ENCODE results near the gene PLA2G12B. TPM values are rescaled to one million over a fixed set of nuclear protein-coding genes. Genes with fewer than 3 reads are reported as not detected.

PLA2G12B gene
- total RNA-seq, 1 experiment from 2014 or later = 16.8 TPM

DNA sequence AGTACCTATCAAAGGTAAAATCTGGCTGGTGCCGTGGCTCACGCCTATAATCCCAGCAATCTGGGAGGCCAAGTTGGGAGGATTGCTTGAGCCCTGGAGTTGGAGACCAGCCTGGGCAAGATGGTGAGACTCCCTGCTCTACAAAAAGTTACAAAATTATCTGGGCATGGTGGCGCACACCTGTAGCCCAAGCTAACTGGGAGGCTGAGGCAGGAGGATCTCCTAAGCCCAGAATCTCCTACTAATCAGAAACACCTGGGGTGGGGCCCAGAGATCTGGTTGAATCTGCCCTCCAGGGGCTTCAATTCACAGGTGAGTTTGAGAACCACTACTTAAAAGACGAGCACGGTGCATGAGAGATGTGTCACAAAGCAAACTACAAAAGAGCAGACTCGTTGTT, 2.4 kb downstream of the PLA2G12B start:
- H3K4me3 ChIP-seq (ENCODE audit: low read depth, low read length) = peak overlapping the region; percentile 0; the same call in 1 of the 2 replicates
- intact Hi-C loops (cut with micrococcal nuclease; ENCODE audit: unreplicated experiment) = no loop called here
- H3K27ac Mint-ChIP-seq (ENCODE audit: unreplicated experiment) = peak overlapping the region; percentile 91
- H3K27me3 ChIP-seq (replicated peaks; ENCODE audit: control insufficient read depth, insufficient read depth, low read length) = no peaks in the 10 kb centered on the region
- no peaks in the 10 kb centered on the region for H3K9me3 Mint-ChIP-seq (ENCODE audit: unreplicated experiment)
- CTCF ChIA-PET = no interaction called here
- H3K9me3 ChIP-seq = no peaks in the 10 kb centered on the region
- peaks cover 12% of the 10 kb centered on the region for H3K36me3 Mint-ChIP-seq (ENCODE audit: insufficient read depth, unreplicated experiment)
- POLR2A ChIA-PET = no interaction called here
- no peak for DNase-seq
- peaks cover 32% of the 10 kb centered on the region for H3K4me1 ChIP-seq
- no peaks in the 10 kb centered on the region for H3K27me3 Mint-ChIP-seq (ENCODE audit: insufficient read depth, unreplicated experiment)
- peaks cover 25% of the 10 kb centered on the region for H3K4me1 Mint-ChIP-seq (ENCODE audit: low read depth, unreplicated experiment)
- BruUV-seq (replicated peaks) = no TSS peak
- H3K4me3 Mint-ChIP-seq (ENCODE audit: unreplicated experiment) = peak overlapping the region; percentile 88
- H3K36me3 ChIP-seq (ENCODE audit: control insufficient read depth, insufficient read depth, low read length) = no peaks in the 10 kb centered on the region
- TF ChIP-seq, protein P1, sequence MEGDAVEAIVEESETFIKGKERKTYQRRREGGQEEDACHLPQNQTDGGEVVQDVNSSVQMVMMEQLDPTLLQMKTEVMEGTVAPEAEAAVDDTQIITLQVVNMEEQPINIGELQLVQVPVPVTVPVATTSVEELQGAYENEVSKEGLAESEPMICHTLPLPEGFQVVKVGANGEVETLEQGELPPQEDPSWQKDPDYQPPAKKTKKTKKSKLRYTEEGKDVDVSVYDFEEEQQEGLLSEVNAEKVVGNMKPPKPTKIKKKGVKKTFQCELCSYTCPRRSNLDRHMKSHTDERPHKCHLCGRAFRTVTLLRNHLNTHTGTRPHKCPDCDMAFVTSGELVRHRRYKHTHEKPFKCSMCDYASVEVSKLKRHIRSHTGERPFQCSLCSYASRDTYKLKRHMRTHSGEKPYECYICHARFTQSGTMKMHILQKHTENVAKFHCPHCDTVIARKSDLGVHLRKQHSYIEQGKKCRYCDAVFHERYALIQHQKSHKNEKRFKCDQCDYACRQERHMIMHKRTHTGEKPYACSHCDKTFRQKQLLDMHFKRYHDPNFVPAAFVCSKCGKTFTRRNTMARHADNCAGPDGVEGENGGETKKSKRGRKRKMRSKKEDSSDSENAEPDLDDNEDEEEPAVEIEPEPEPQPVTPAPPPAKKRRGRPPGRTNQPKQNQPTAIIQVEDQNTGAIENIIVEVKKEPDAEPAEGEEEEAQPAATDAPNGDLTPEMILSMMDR (IDR thresholded peaks at IDR 0.05; ENCODE audit: insufficient read depth in 1 of 2, low read depth in 1 of 2, low read length in 1 of 2, severe bottlenecking in 1 of 2, unreplicated experiment in 1 of 2) = no peak

DNA sequence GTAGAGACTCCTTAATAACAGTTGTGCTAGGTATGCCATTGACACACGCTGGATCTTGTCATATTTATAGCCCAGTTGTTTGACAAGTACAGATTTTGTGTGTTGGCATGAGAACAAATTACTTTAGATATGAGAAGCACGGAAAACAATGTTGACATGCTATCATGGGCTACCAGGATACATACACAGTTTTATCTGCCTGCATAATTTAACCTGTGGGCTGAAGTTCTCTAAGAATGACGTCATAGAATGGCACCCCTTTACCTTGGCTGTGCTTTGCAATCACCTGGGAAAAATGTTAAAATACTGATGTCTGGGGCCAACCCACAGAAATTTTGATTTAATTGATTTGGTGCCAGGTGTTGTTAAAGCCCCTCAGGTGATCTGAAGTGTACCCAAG, 2.8 kb downstream of the PLA2G12B start:
- Mint-ChIP-seq H3K27ac (ENCODE audit: unreplicated experiment) (no peak overlapping the region), H3K4me3 (ENCODE audit: unreplicated experiment) (no peak overlapping the region), H3K27me3 (ENCODE audit: insufficient read depth, unreplicated experiment) (no peaks in the 10 kb centered on the region), H3K4me1 (ENCODE audit: low read depth, unreplicated experiment) (peaks cover 25% of the 10 kb centered on the region), H3K36me3 (ENCODE audit: insufficient read depth, unreplicated experiment) (peaks cover 12% of the 10 kb centered on the region), H3K9me3 (ENCODE audit: unreplicated experiment) (no peaks in the 10 kb centered on the region)
- intact Hi-C loops (cut with micrococcal nuclease; ENCODE audit: unreplicated experiment) = no loop called here
- no peaks in the 10 kb centered on the region for H3K27me3 ChIP-seq (replicated peaks; ENCODE audit: control insufficient read depth, insufficient read depth, low read length)
- DNase-seq = no peak
- no peaks in the 10 kb centered on the region for H3K9me3 ChIP-seq
- no TSS peak for BruUV-seq (replicated peaks)
- H3K4me3 ChIP-seq (ENCODE audit: low read depth, low read length) = no peak overlapping the region
- TF ChIP-seq, protein P1 (IDR thresholded peaks at IDR 0.05; ENCODE audit: insufficient read depth in 1 of 2, low read depth in 1 of 2, low read length in 1 of 2, severe bottlenecking in 1 of 2, unreplicated experiment in 1 of 2) = no peak
- no peaks in the 10 kb centered on the region for H3K36me3 ChIP-seq (ENCODE audit: control insufficient read depth, insufficient read depth, low read length)
- CTCF ChIA-PET = interaction anchor here (0.7 kb wide), 1 partner anchor 1735 kb away, joined by 4 read pairs; no protein-coding TSS in a partner anchor
- H3K4me1 ChIP-seq = peaks cover 32% of the 10 kb centered on the region
- POLR2A ChIA-PET = no interaction called here

DNA sequence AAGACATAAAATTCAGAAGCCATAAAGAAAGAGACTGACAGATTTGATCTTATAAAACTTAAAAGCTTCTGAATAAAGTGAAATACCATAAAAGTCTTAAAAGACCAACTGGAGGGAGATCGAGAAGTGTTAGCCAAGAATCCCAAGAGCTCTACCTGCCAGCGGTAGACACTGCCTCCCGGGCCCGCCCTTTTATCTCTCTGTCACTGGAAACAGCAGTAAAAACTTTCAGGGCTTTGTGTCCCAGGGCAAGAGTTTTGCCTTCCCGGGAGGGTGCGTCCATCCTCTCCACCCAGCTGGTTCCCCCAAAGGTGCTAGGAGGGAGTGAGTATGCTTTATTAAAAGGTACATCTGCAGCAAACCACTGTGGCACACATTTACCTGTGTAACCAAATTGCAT, 5.8 kb downstream of the PLA2G12B start:
- no peak overlapping the region for H3K27ac Mint-ChIP-seq (ENCODE audit: unreplicated experiment)
- no peaks in the 10 kb centered on the region for H3K9me3 Mint-ChIP-seq (ENCODE audit: unreplicated experiment)
- H3K4me3 Mint-ChIP-seq (ENCODE audit: unreplicated experiment) = no peak overlapping the region
- Histone ChIP-seq H3K4me3 (ENCODE audit: low read depth, low read length) (no peak overlapping the region), H3K9me3 (no peaks in the 10 kb centered on the region), H3K4me1 (peaks cover 15% of the 10 kb centered on the region), H3K27me3 (replicated peaks; ENCODE audit: control insufficient read depth, insufficient read depth, low read length) (no peaks in the 10 kb centered on the region), H3K36me3 (ENCODE audit: control insufficient read depth, insufficient read depth, low read length) (no peaks in the 10 kb centered on the region)
- ChIA-PET POLR2A (interaction anchor here (0.6 kb wide), 1 partner anchor 762 kb away, joined by 4 read pairs; no protein-coding TSS in a partner anchor), CTCF (no interaction called here)
- peaks cover 7% of the 10 kb centered on the region for H3K4me1 Mint-ChIP-seq (ENCODE audit: low read depth, unreplicated experiment)
- no TSS peak for BruUV-seq (replicated peaks)
- no peak for DNase-seq
- TF ChIP-seq, protein P1 (IDR thresholded peaks at IDR 0.05; ENCODE audit: insufficient read depth in 1 of 2, low read depth in 1 of 2, low read length in 1 of 2, severe bottlenecking in 1 of 2, unreplicated experiment in 1 of 2) = no peak
- H3K27me3 Mint-ChIP-seq (ENCODE audit: insufficient read depth, unreplicated experiment) = no peaks in the 10 kb centered on the region
- intact Hi-C loops (cut with micrococcal nuclease; ENCODE audit: unreplicated experiment) = no loop called here
- no peaks in the 10 kb centered on the region for H3K36me3 Mint-ChIP-seq (ENCODE audit: insufficient read depth, unreplicated experiment)
